Endodermal cell (in vitro differentiated cells): ENCODE measurements around the gene MAEL. TPM values are rescaled to one million over a fixed set of nuclear protein-coding genes. Genes with fewer than 3 reads are reported as not detected.

Source experiments
- DNase-seq: peaks from one replicate; pipeline ENCODE4 v3.0.0-alpha.2; 2017
- H3K27ac ChIP-seq: 2 replicates; pipeline ENCODE4 v1.5.1; 2013; ENCODE audit warnings: mild to moderate bottlenecking, low read depth, low read length, moderate library complexity
- H3K27me3 ChIP-seq: 2 replicates; pipeline ENCODE4 v1.6.1; 2013; ENCODE audit warnings: mild to moderate bottlenecking, low read length, moderate library complexity; ENCODE audit not compliant: insufficient read depth, control insufficient read depth, poor library complexity, severe bottlenecking
- H3K36me3 ChIP-seq: 2 replicates; pipeline ENCODE4 v1.7.0; 2013; ENCODE audit warnings: mild to moderate bottlenecking, low read length, moderate library complexity; ENCODE audit not compliant: control insufficient read depth, insufficient read depth
- H3K4me1 ChIP-seq: one replicate; pipeline ENCODE4 v1.7.0; 2013; ENCODE audit warnings: low read length; ENCODE audit not compliant: control insufficient read depth, insufficient read depth
- H3K4me3 ChIP-seq: 2 replicates; pipeline ENCODE4 v1.5.1; 2013; ENCODE audit warnings: mild to moderate bottlenecking, low read length, moderate library complexity
- H3K9ac ChIP-seq: 2 replicates; pipeline ENCODE4 v1.6.1; 2013; ENCODE audit warnings: mild to moderate bottlenecking, low read length, moderate library complexity; ENCODE audit not compliant: poor library complexity, severe bottlenecking; ENCODE audit errors: extremely low read depth
- H3K9me3 ChIP-seq: 2 replicates; pipeline ENCODE4 v1.6.1; 2013; ENCODE audit warnings: mild to moderate bottlenecking, low read length, moderate library complexity; ENCODE audit not compliant: control insufficient read depth
- H3K27ac Mint-ChIP-seq: 2 replicates; pipeline ENCODE4 v1.8.0; 2020; ENCODE audit warnings: mixed read lengths
- H3K27me3 Mint-ChIP-seq: 2 replicates; pipeline ENCODE4 v1.8.0; 2021; ENCODE audit warnings: mild to moderate bottlenecking, mixed read lengths; ENCODE audit not compliant: insufficient read depth
- H3K36me3 Mint-ChIP-seq: 2 replicates; pipeline ENCODE4 v1.8.0; 2020; ENCODE audit warnings: low read depth, mixed read lengths
- H3K4me1 Mint-ChIP-seq: 2 replicates; pipeline ENCODE4 v1.8.0; 2020; ENCODE audit warnings: mixed read lengths
- H3K4me3 Mint-ChIP-seq: 2 replicates; pipeline ENCODE4 v1.8.0; 2020; ENCODE audit warnings: mild to moderate bottlenecking, moderate library complexity, mixed read lengths
- H3K9me3 Mint-ChIP-seq: 2 replicates; pipeline ENCODE4 v1.8.0; 2020; ENCODE audit warnings: mild to moderate bottlenecking, mixed read lengths
- CTCF ChIP-seq: fragments of 200-600 bp; sonication (generic); conservative IDR thresholded peaks from 2 replicates; pipeline ENCODE4 v1.5.0; 2021; ENCODE audit warnings: antibody characterized with exemption, mild to moderate bottlenecking
- WGBS, 2 experiments: methylation state at CpG; one replicate each; pipeline versions ENCODE4 v1.1.5 to v1.1.7; 2013; ENCODE audit warnings: missing lambda C conversion rate in 2 of 2, mixed read lengths in 1 of 2; ENCODE audit not compliant: insufficient coverage in 1 of 2, insufficient read length in 1 of 2; 5-methylcytosine and 5-hydroxymethylcytosine counted together
- total RNA-seq, 2 donors: library from RNA; stranded (reverse); fragmentation: NEBNext Ultra II Directional in 1 of 2; extraction: Animal tissue kit (Norgen Biotek cat#: 25700) in 1 of 2; gene quantifications; 2 replicates in 1 of 2; 3 replicates in 1 of 2; pipeline ENCODE4 v1.2.1, GENCODE V29; 2021

Gene MAEL
- total RNA-seq, 2 donors from 2014 or later = 0.27 TPM; not detected in 1

GRCh38 chr1:166999500-167000055, 10.5 kb downstream of the MAEL start:
- no peak overlapping the region for H3K9ac ChIP-seq
- Mint-ChIP-seq H3K27ac (no peak overlapping the region), H3K36me3 (no peaks in the 10 kb centered on the region), H3K27me3 (peaks cover 2% of the 10 kb centered on the region), H3K4me1 (no peaks in the 10 kb centered on the region), H3K4me3 (no peak overlapping the region), H3K9me3 (no peaks in the 10 kb centered on the region)
- H3K36me3 ChIP-seq = no peaks in the 10 kb centered on the region
- H3K27ac ChIP-seq = no peak overlapping the region
- no peaks in the 10 kb centered on the region for H3K27me3 ChIP-seq
- H3K9me3 ChIP-seq = no peaks in the 10 kb centered on the region
- no peaks in the 10 kb centered on the region for H3K4me1 ChIP-seq
- no peak for DNase-seq
- WGBS, 2 experiments = 61 to 67% methylated on average over 3 of the region's 3 CpGs
- no peak overlapping the region for H3K4me3 ChIP-seq
- no peak for TF ChIP-seq CTCF

GRCh38 chr1:167000546-167000945, 11.5 kb downstream of the MAEL start:
- H3K36me3 Mint-ChIP-seq = no peaks in the 10 kb centered on the region
- Histone ChIP-seq H3K4me1 (no peaks in the 10 kb centered on the region), H3K27me3 (no peaks in the 10 kb centered on the region), H3K27ac (no peak overlapping the region), H3K4me3 (no peak overlapping the region), H3K9me3 (no peaks in the 10 kb centered on the region), H3K9ac (no peak overlapping the region), H3K36me3 (no peaks in the 10 kb centered on the region)
- H3K27me3 Mint-ChIP-seq = peaks cover 2% of the 10 kb centered on the region
- no peak for TF ChIP-seq CTCF
- H3K4me3 Mint-ChIP-seq = no peak overlapping the region
- 100% methylated on average over 1 of the region's 1 CpG; no CpG with 5 or more reads in 1 of the 2 experiments for WGBS, 2 experiments
- no peak for DNase-seq
- H3K27ac Mint-ChIP-seq = no peak overlapping the region
- H3K4me1 Mint-ChIP-seq = no peaks in the 10 kb centered on the region
- no peaks in the 10 kb centered on the region for H3K9me3 Mint-ChIP-seq

GRCh38 chr1:167002354-167002753, 13.3 kb downstream of the MAEL start:
- Histone ChIP-seq H3K27ac (no peak overlapping the region), H3K4me3 (no peak overlapping the region), H3K36me3 (no peaks in the 10 kb centered on the region), H3K9ac (no peak overlapping the region), H3K4me1 (no peaks in the 10 kb centered on the region), H3K27me3 (no peaks in the 10 kb centered on the region), H3K9me3 (no peaks in the 10 kb centered on the region)
- DNase-seq = no peak
- no peak overlapping the region for H3K4me3 Mint-ChIP-seq
- H3K36me3 Mint-ChIP-seq = no peaks in the 10 kb centered on the region
- WGBS, 2 experiments = 95% methylated on average over 2 of the region's 2 CpGs; no CpG with 5 or more reads in 1 of the 2 experiments
- no peak for TF ChIP-seq CTCF
- H3K4me1 Mint-ChIP-seq = no peaks in the 10 kb centered on the region
- peaks cover 2% of the 10 kb centered on the region for H3K27me3 Mint-ChIP-seq
- no peaks in the 10 kb centered on the region for H3K9me3 Mint-ChIP-seq
- no peak overlapping the region for H3K27ac Mint-ChIP-seq
